ENCODE measurements around the gene SPOPL. TPM values are rescaled to one million over a fixed set of nuclear protein-coding genes. Genes with fewer than 3 reads are reported as not detected.

Gene SPOPL
- total and polyA plus RNA-seq, 10 of the 15 experiments (the other 5 are each of a cell fraction or from before 2014, with no cell fraction given): 4.0 to 25.0 (median 11.5) TPM

GRCh38 chr2:138501425-138502254, at the start of gene SPOPL (continued):
- TF ChIP-seq, protein P1, sequence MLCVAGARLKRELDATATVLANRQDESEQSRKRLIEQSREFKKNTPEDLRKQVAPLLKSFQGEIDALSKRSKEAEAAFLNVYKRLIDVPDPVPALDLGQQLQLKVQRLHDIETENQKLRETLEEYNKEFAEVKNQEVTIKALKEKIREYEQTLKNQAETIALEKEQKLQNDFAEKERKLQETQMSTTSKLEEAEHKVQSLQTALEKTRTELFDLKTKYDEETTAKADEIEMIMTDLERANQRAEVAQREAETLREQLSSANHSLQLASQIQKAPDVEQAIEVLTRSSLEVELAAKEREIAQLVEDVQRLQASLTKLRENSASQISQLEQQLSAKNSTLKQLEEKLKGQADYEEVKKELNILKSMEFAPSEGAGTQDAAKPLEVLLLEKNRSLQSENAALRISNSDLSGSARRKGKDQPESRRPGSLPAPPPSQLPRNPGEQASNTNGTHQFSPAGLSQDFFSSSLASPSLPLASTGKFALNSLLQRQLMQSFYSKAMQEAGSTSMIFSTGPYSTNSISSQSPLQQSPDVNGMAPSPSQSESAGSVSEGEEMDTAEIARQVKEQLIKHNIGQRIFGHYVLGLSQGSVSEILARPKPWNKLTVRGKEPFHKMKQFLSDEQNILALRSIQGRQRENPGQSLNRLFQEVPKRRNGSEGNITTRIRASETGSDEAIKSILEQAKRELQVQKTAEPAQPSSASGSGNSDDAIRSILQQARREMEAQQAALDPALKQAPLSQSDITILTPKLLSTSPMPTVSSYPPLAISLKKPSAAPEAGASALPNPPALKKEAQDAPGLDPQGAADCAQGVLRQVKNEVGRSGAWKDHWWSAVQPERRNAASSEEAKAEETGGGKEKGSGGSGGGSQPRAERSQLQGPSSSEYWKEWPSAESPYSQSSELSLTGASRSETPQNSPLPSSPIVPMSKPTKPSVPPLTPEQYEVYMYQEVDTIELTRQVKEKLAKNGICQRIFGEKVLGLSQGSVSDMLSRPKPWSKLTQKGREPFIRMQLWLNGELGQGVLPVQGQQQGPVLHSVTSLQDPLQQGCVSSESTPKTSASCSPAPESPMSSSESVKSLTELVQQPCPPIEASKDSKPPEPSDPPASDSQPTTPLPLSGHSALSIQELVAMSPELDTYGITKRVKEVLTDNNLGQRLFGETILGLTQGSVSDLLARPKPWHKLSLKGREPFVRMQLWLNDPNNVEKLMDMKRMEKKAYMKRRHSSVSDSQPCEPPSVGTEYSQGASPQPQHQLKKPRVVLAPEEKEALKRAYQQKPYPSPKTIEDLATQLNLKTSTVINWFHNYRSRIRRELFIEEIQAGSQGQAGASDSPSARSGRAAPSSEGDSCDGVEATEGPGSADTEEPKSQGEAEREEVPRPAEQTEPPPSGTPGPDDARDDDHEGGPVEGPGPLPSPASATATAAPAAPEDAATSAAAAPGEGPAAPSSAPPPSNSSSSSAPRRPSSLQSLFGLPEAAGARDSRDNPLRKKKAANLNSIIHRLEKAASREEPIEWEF (IDR thresholded peaks at IDR 0.05; ENCODE audit: insufficient replicate concordance, low read depth, low read length): no peak
- TF ChIP-seq, protein P2, sequence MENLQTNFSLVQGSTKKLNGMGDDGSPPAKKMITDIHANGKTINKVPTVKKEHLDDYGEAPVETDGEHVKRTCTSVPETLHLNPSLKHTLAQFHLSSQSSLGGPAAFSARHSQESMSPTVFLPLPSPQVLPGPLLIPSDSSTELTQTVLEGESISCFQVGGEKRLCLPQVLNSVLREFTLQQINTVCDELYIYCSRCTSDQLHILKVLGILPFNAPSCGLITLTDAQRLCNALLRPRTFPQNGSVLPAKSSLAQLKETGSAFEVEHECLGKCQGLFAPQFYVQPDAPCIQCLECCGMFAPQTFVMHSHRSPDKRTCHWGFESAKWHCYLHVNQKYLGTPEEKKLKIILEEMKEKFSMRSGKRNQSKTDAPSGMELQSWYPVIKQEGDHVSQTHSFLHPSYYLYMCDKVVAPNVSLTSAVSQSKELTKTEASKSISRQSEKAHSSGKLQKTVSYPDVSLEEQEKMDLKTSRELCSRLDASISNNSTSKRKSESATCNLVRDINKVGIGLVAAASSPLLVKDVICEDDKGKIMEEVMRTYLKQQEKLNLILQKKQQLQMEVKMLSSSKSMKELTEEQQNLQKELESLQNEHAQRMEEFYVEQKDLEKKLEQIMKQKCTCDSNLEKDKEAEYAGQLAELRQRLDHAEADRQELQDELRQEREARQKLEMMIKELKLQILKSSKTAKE (IDR thresholded peaks at IDR 0.05; ENCODE audit: low read depth, poor library complexity, severe bottlenecking): no peak
- TF ChIP-seq BRCA1 (IDR thresholded peaks at IDR 0.05; ENCODE audit: low read depth, low read length): 0 out of 2 replicates have a peak, but pooled peaks have one; percentile 14
- no peak for TF ChIP-seq EP300 (IDR thresholded peaks at IDR 0.05; ENCODE audit: borderline replicate concordance in 1 of 2, control insufficient read depth in 1 of 2, low read depth in 2 of 2, low read length in 2 of 2)
- TF ChIP-seq RAD21 (IDR thresholded peaks at IDR 0.05; ENCODE audit: insufficient read depth, low read depth, low read length): no peak
- TF ChIP-seq EZH2 (IDR thresholded peaks at IDR 0.05; ENCODE audit: borderline replicate concordance, control insufficient read depth, low read depth, low read length): no peak
- TF ChIP-seq MXI1 (IDR thresholded peaks at IDR 0.05; ENCODE audit: low read depth, low read length): peak; percentile 59; the same call in 1 of the 2 replicates
- TF ChIP-seq TCF12 (IDR thresholded peaks at IDR 0.05; ENCODE audit: low read depth, low read length): 0 out of 2 replicates have a peak, but pooled peaks have one; percentile 25
- TF ChIP-seq TARDBP (IDR thresholded peaks at IDR 0.05; ENCODE audit: borderline replicate concordance): no peak
- TF ChIP-seq, protein P3, sequence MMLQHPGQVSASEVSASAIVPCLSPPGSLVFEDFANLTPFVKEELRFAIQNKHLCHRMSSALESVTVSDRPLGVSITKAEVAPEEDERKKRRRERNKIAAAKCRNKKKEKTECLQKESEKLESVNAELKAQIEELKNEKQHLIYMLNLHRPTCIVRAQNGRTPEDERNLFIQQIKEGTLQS (IDR thresholded peaks at IDR 0.05; ENCODE audit: borderline replicate concordance, extremely low read depth, low read depth, low read length): no peak
- peak; percentile 93; the same call in 1 of the 2 replicates for TF ChIP-seq RB1 (IDR thresholded peaks at IDR 0.05; ENCODE audit: borderline replicate concordance)
- TF ChIP-seq POLR2AphosphoS5 (IDR thresholded peaks at IDR 0.05; ENCODE audit: low read length): peak; percentile 86
- no peak for TF ChIP-seq PAX5 (IDR thresholded peaks at IDR 0.05; ENCODE audit: borderline replicate concordance, low read depth, low read length)
- TF ChIP-seq, protein P4, sequence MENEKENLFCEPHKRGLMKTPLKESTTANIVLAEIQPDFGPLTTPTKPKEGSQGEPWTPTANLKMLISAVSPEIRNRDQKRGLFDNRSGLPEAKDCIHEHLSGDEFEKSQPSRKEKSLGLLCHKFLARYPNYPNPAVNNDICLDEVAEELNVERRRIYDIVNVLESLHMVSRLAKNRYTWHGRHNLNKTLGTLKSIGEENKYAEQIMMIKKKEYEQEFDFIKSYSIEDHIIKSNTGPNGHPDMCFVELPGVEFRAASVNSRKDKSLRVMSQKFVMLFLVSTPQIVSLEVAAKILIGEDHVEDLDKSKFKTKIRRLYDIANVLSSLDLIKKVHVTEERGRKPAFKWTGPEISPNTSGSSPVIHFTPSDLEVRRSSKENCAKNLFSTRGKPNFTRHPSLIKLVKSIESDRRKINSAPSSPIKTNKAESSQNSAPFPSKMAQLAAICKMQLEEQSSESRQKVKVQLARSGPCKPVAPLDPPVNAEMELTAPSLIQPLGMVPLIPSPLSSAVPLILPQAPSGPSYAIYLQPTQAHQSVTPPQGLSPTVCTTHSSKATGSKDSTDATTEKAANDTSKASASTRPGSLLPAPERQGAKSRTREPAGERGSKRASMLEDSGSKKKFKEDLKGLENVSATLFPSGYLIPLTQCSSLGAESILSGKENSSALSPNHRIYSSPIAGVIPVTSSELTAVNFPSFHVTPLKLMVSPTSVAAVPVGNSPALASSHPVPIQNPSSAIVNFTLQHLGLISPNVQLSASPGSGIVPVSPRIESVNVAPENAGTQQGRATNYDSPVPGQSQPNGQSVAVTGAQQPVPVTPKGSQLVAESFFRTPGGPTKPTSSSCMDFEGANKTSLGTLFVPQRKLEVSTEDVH (IDR thresholded peaks at IDR 0.05; ENCODE audit: low read depth, partially characterized antibody): no peak
- TF ChIP-seq RAD51 (IDR thresholded peaks at IDR 0.05): no peak
- no peak for TF ChIP-seq MTA2 (IDR thresholded peaks at IDR 0.05; ENCODE audit: low read depth)
- TF ChIP-seq SUPT20H (IDR thresholded peaks at IDR 0.05; ENCODE audit: borderline replicate concordance, control insufficient read depth, low read depth, low read length): no peak
- no peak for TF ChIP-seq IRF4 (IDR thresholded peaks at IDR 0.05; ENCODE audit: low read depth, low read length)
